Measurements from ENCODE around the gene MGA. TPM values are rescaled to one million over a fixed set of nuclear protein-coding genes. Genes with fewer than 3 reads are reported as not detected.

The MGA gene
- total RNA-seq, 1 donor from 2014 or later = 25.3 TPM

DNA sequence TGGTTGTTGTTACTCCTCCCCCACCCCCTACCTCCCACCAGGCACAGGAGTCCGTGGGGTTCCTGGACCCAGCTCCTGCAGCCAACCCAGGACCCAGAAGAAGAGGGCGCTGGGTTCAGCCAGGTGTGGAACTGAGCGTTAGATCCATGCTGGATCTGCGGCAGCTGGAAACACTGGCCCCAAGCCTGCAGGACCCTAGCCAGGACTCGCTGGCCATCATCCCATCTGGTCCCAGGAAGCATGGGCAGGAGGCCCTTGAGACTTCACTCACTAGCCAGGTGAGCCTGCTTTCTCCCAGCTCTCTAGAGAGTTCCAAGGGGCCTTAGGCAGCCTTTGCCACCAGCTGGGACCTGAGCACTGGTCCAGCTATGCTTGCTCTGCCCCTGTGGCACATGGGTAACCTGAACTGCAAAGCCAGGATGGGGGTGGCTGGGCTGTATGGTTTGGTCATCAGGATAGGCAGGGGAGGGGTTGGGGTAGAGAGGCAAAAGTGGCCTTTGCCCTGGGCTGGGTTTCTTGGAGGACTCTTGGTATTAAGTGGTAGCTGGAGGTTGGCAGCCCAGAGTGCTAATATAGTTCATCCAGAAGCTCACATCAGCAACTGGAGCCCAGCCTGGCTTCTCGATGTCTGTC lies 160.7 kb downstream of the MGA start:
- H3K36me3 ChIP-seq = peaks cover 53 to 85% of the 10 kb centered on the region in 2 donors
- DNase-seq (ENCODE audit: low spot score in 2 of 2) = no peak
- no peaks in the 10 kb centered on the region for H3K9me3 ChIP-seq
- H3K4me1 ChIP-seq = no peaks in the 10 kb centered on the region
- TF ChIP-seq CTCF (IDR thresholded peaks at IDR 0.05) = no peak
- intact Hi-C loops (cut with DNase I) = loop anchor here (10.0 kb wide), 1 partner anchor 266 kb away; the partner anchor contains the start of gene TYRO3
- no peak overlapping the region for H3K4me3 ChIP-seq
- no peak overlapping the region for H3K27ac ChIP-seq
- no peaks in the 10 kb centered on the region for H3K27me3 ChIP-seq

GRCh38 chr15:41821831-41822230 lies 161.6 kb downstream of the MGA start:
- no peak for DNase-seq (ENCODE audit: low spot score in 2 of 2)
- Histone ChIP-seq H3K36me3 (peaks cover 45 to 76% of the 10 kb centered on the region in 2 donors), H3K4me1 (no peaks in the 10 kb centered on the region), H3K9me3 (no peaks in the 10 kb centered on the region), H3K27ac (no peak overlapping the region), H3K4me3 (no peak overlapping the region), H3K27me3 (no peaks in the 10 kb centered on the region)
- TF ChIP-seq CTCF (IDR thresholded peaks at IDR 0.05) = no peak
- intact Hi-C loops (cut with DNase I) = loop anchor here (10.0 kb wide), 1 partner anchor 267 kb away; the partner anchor contains the start of gene TYRO3

DNA sequence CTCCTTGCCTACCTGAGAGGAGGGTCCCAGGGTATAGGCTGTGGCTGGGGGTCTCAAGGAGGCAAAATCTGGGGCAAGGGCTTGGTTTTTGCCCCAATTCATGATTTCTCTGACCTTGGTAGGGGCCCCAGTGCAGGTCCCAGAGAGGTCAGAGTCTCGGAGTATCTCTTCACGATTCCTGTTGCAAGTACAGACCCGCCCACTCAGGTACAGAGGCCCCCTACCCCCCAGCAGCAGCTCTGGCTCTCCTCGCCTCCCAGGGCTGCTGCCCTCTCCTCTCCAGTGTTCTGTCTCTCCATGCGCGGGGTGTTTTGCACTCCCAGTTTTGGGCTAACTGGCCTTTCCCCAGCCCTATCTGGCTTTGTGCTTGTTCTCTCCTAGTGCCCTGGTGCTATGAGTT lies 162.3 kb downstream of the MGA start:
- Histone ChIP-seq H3K4me3 (no peak overlapping the region), H3K36me3 (peaks cover 39 to 69% of the 10 kb centered on the region in 2 donors), H3K27me3 (no peaks in the 10 kb centered on the region), H3K27ac (no peak overlapping the region), H3K9me3 (no peaks in the 10 kb centered on the region), H3K4me1 (peaks cover 4% of the 10 kb centered on the region in 2 donors)
- intact Hi-C loops (cut with DNase I) = loop anchor here (10.0 kb wide), 1 partner anchor 268 kb away; the partner anchor contains the start of gene TYRO3
- TF ChIP-seq CTCF (IDR thresholded peaks at IDR 0.05) = no peak
- DNase-seq (ENCODE audit: low spot score in 2 of 2) = no peak

Other genes with a start within 250 kb of the MGA start
- 9.4 TPM for gene RTF1, start 243.3 kb upstream of the MGA start, total RNA-seq
- gene ITPKA, start 166.5 kb upstream of the MGA start, total RNA-seq = not detected
- gene LTK, start 146.6 kb upstream of the MGA start, total RNA-seq = not detected
- 59.4 TPM for gene RPAP1, start 116.1 kb upstream of the MGA start, total RNA-seq
- gene TYRO3, start 101.2 kb upstream of the MGA start, total RNA-seq = 7.0 TPM
- 27.6 TPM for gene MAPKBP1, start 114.1 kb downstream of the MGA start, total RNA-seq
- 16.4 TPM for gene JMJD7, start 167.7 kb downstream of the MGA start, total RNA-seq
- gene PLA2G4B, start 178.4 kb downstream of the MGA start, total RNA-seq = 13.9 TPM
- 1.5 TPM for gene SPTBN5, start 233.6 kb downstream of the MGA start, total RNA-seq

Data from ascending aorta (tissue), 2 donors.